Measurements from ENCODE around the gene LRMDA. TPM values are rescaled to one million over a fixed set of nuclear protein-coding genes. Genes with fewer than 3 reads are reported as not detected.

The LRMDA gene
- polyA plus RNA-seq, 3 donors, result 39.8 to 59.6 (median 56.4) TPM

DNA sequence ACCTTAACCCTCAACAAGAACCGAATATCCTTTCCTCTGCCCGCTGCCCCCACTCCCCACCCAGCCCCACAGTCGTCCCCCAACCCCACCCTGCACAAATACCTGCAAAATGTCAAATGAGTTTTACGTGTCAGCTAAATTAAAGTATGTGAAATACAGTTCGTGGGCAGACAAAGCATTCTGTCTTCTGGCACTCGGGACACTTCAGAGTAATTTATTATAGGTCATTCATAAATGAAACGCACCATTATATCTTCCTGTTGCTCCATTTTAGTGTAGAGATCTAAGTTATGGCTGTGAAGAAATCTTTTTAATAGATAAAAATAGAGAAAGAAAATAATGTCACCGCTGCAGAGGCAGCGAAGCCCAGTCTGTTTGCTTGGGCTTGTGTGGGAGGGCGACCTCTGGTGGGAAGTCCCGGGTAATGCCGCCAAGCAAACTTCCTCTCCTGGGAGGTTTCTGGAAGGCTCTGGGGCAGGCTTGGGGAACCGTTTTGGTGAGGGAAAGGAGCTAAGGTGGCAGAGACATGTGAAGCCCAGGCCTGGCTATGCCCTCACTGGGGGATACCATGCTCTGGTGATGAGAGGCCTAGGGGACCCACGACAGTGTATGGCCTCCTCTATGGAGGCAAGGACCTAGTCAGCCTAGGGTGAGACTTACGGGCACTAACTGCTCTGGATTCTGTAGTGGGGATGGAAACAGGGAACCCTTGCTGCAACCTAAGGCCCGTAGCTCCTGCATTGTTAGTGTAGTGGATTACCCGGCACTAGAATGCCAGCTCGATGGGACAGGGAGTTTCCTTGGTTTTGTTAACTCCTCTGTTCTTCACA lies 604.9 kb downstream of the LRMDA start:
- H2AFZ ChIP-seq (ENCODE audit: insufficient read depth, low read depth, low read length, poor library complexity, severe bottlenecking), result no peak overlapping the region
- Mint-ChIP-seq H3K36me3 (peaks cover 17 to 26% of the 10 kb centered on the region in 2 donors), H3K4me3 (peak overlapping the region in 1 of 2 donors; percentile 53), H3K27me3 (ENCODE audit: low read depth in 3 of 3) (peaks cover 0 to 5% (median 2%) of the 10 kb centered on the region in 3 donors), H3K27ac (peak overlapping the region in 1 of 7 donors; percentile 53), H3K4me1 (peaks cover 16% of the 10 kb centered on the region), H3K9me3 (peaks cover 0 to 12% (median 6%) of the 10 kb centered on the region in 7 donors)
- no peak overlapping the region for H3K4me3 ChIP-seq (replicated peaks in 1 of 3; ENCODE audit: low read depth in 2 of 3, low read length in 3 of 3)
- peaks cover 5 to 38% of the 10 kb centered on the region in 2 donors for H3K36me3 ChIP-seq (replicated peaks in 1 of 2; ENCODE audit: control insufficient read depth in 1 of 2, insufficient read depth in 2 of 2, low read length in 2 of 2)
- intact Hi-C loops (cut with micrococcal nuclease), result loop anchor here (5.0 to 10.0 kb wide), 2 partner anchors 634 to 642 kb away; partner anchors contain the start of gene ZNF503 (in 1 of the 2)
- H3K9me3 ChIP-seq (replicated peaks in 1 of 2; ENCODE audit: control insufficient read depth in 1 of 2, insufficient read depth in 1 of 2, low read length in 2 of 2), result peaks cover 4 to 7% of the 10 kb centered on the region in 2 donors
- DNase-seq, result peak; percentile 48 to 54 (median 54)
- peaks cover 7 to 8% of the 10 kb centered on the region in 2 donors for H3K4me1 ChIP-seq (ENCODE audit: control insufficient read depth in 1 of 2, insufficient read depth in 2 of 2, low read length in 2 of 2)
- WGBS (ENCODE audit: insufficient coverage), result 29% methylated on average over 6 of the region's 18 CpGs
- H3K27me3 ChIP-seq (ENCODE audit: control insufficient read depth in 2 of 2, insufficient read depth in 2 of 2, low read length in 2 of 2), result no peaks in the 10 kb centered on the region
- H3K27ac ChIP-seq (ENCODE audit: low read depth in 1 of 2, low read length in 2 of 2), result no peak overlapping the region
- no peak overlapping the region for H3K9ac ChIP-seq (ENCODE audit: insufficient read depth, low read length, poor library complexity, severe bottlenecking)
- no peak overlapping the region for H3K4me2 ChIP-seq (replicated peaks; ENCODE audit: extremely low read depth, low read length, poor library complexity, severe bottlenecking)
- TF ChIP-seq, protein P1, sequence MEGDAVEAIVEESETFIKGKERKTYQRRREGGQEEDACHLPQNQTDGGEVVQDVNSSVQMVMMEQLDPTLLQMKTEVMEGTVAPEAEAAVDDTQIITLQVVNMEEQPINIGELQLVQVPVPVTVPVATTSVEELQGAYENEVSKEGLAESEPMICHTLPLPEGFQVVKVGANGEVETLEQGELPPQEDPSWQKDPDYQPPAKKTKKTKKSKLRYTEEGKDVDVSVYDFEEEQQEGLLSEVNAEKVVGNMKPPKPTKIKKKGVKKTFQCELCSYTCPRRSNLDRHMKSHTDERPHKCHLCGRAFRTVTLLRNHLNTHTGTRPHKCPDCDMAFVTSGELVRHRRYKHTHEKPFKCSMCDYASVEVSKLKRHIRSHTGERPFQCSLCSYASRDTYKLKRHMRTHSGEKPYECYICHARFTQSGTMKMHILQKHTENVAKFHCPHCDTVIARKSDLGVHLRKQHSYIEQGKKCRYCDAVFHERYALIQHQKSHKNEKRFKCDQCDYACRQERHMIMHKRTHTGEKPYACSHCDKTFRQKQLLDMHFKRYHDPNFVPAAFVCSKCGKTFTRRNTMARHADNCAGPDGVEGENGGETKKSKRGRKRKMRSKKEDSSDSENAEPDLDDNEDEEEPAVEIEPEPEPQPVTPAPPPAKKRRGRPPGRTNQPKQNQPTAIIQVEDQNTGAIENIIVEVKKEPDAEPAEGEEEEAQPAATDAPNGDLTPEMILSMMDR (IDR thresholded peaks at IDR 0.05), result peak; percentile 90
- H3K79me2 ChIP-seq (ENCODE audit: insufficient read depth, low read length), result no peaks in the 10 kb centered on the region
- H4K20me1 ChIP-seq (ENCODE audit: insufficient read depth, low read length), result no peaks in the 10 kb centered on the region

DNA sequence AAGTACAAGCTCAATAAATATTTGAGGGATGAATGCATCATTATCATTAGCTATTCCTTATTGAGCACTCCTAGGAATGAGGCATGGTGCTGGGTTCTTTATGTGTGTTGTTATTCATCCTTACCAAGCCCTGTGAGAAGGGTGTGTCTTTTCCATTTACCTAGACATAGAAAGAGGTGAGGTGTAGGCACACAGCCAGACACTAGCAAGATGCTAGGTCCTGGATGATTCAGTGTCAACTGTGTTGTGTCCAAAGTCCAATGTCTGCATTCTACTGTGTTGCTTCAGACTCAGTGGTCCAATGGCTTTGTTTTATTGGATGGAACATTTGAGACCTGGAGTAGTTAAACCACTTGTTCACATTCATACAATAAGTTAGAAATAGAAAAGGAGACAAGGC lies 605.5 kb downstream of the LRMDA start:
- Mint-ChIP-seq H3K27me3 (ENCODE audit: low read depth in 3 of 3) (peaks cover 0 to 5% (median 2%) of the 10 kb centered on the region in 3 donors), H3K9me3 (peaks cover 0 to 12% (median 6%) of the 10 kb centered on the region in 7 donors), H3K4me1 (peaks cover 16% of the 10 kb centered on the region), H3K27ac (no peak overlapping the region), H3K4me3 (no peak overlapping the region), H3K36me3 (peaks cover 22 to 26% of the 10 kb centered on the region in 2 donors)
- H3K4me1 ChIP-seq (ENCODE audit: control insufficient read depth in 1 of 2, insufficient read depth in 2 of 2, low read length in 2 of 2), result peaks cover 7 to 8% of the 10 kb centered on the region in 2 donors
- peaks cover 7 to 44% of the 10 kb centered on the region in 2 donors for H3K36me3 ChIP-seq (replicated peaks in 1 of 2; ENCODE audit: control insufficient read depth in 1 of 2, insufficient read depth in 2 of 2, low read length in 2 of 2)
- H3K4me2 ChIP-seq (replicated peaks; ENCODE audit: extremely low read depth, low read length, poor library complexity, severe bottlenecking), result no peak overlapping the region
- H3K9me3 ChIP-seq (replicated peaks in 1 of 2; ENCODE audit: control insufficient read depth in 1 of 2, insufficient read depth in 1 of 2, low read length in 2 of 2), result peaks cover 4 to 7% of the 10 kb centered on the region in 2 donors
- H2AFZ ChIP-seq (ENCODE audit: insufficient read depth, low read depth, low read length, poor library complexity, severe bottlenecking), result no peak overlapping the region
- DNase-seq, result no peak
- intact Hi-C loops (cut with micrococcal nuclease), result loop anchor here (5.0 to 10.0 kb wide), 2 partner anchors 635 to 642 kb away; partner anchors contain the start of gene ZNF503 (in 1 of the 2)
- no peaks in the 10 kb centered on the region for H4K20me1 ChIP-seq (ENCODE audit: insufficient read depth, low read length)
- TF ChIP-seq, protein P1 (IDR thresholded peaks at IDR 0.05), result no peak
- no peaks in the 10 kb centered on the region for H3K27me3 ChIP-seq (ENCODE audit: control insufficient read depth in 2 of 2, insufficient read depth in 2 of 2, low read length in 2 of 2)
- H3K9ac ChIP-seq (ENCODE audit: insufficient read depth, low read length, poor library complexity, severe bottlenecking), result no peak overlapping the region
- H3K4me3 ChIP-seq (replicated peaks in 1 of 3; ENCODE audit: low read depth in 2 of 3, low read length in 3 of 3), result no peak overlapping the region
- no peaks in the 10 kb centered on the region for H3K79me2 ChIP-seq (ENCODE audit: insufficient read depth, low read length)
- no peak overlapping the region for H3K27ac ChIP-seq (ENCODE audit: low read depth in 1 of 2, low read length in 2 of 2)

All from CD14-positive monocyte (primary cell).